H9 (cell line): ENCODE data around the gene DNAJC1. TPM values are rescaled to one million over a fixed set of nuclear protein-coding genes. Genes with fewer than 3 reads are reported as not detected.

Source experiments
- DNase-seq: peaks from one replicate; pipeline ENCODE4 v3.0.0-alpha.2; 2017
- H2AFZ ChIP-seq: one replicate; pipeline ENCODE4 v1.6.1; 2013; ENCODE audit warnings: mild to moderate bottlenecking, low read length, control low read depth, moderate library complexity
- H2AK5ac ChIP-seq: 2 replicates; pipeline ENCODE4 v1.6.1; 2013; ENCODE audit warnings: low read length, control low read depth, mixed read lengths; ENCODE audit not compliant: insufficient read length
- H2BK120ac ChIP-seq: one replicate; pipeline ENCODE4 v1.6.1; 2013; ENCODE audit warnings: low read depth, mild to moderate bottlenecking, low read length, control low read depth, inconsistent platforms; ENCODE audit not compliant: poor library complexity, severe bottlenecking
- H2BK12ac ChIP-seq: 2 replicates; pipeline ENCODE4 v1.6.1; 2013; ENCODE audit warnings: low read length, control low read depth, mixed read lengths, low read depth; ENCODE audit not compliant: insufficient read length
- H2BK15ac ChIP-seq: 2 replicates; pipeline ENCODE4 v1.6.1; 2013; ENCODE audit warnings: low read depth, low read length, control low read depth
- H2BK20ac ChIP-seq: one replicate; pipeline ENCODE4 v1.6.1; 2013; ENCODE audit warnings: low read depth, mild to moderate bottlenecking, low read length, control low read depth, inconsistent platforms; ENCODE audit not compliant: poor library complexity, severe bottlenecking
- H2BK5ac ChIP-seq: 2 replicates; pipeline ENCODE4 v1.6.1; 2013; ENCODE audit warnings: low read length, control low read depth, mixed read lengths; ENCODE audit not compliant: insufficient read length
- H3K14ac ChIP-seq: 2 replicates; pipeline ENCODE4 v1.6.1; 2013; ENCODE audit warnings: low read length, control low read depth; ENCODE audit not compliant: insufficient read depth
- H3K18ac ChIP-seq: 2 replicates; pipeline ENCODE4 v1.6.1; 2013; ENCODE audit warnings: low read depth, mild to moderate bottlenecking, mixed read lengths, low read length, control low read depth; ENCODE audit not compliant: insufficient read length
- H3K23ac ChIP-seq: 2 replicates; pipeline ENCODE4 v1.6.1; 2013; ENCODE audit warnings: low read length, control low read depth, mixed read lengths, low read depth; ENCODE audit not compliant: insufficient read length
- H3K23me2 ChIP-seq: 2 replicates; pipeline ENCODE4 v1.6.1; 2013; ENCODE audit warnings: low read depth, mild to moderate bottlenecking, mixed read lengths, low read length, control low read depth; ENCODE audit not compliant: insufficient read length, poor library complexity, severe bottlenecking
- H3K27ac ChIP-seq: 2 replicates; pipeline ENCODE4 v1.5.1; 2013; ENCODE audit warnings: low read length, control low read depth, mixed read lengths, low read depth; ENCODE audit not compliant: insufficient read length
- H3K27me3 ChIP-seq: 2 replicates; pipeline ENCODE4 v1.6.1; 2013; ENCODE audit warnings: low read length, control low read depth, inconsistent platforms; ENCODE audit not compliant: insufficient read depth
- H3K4ac ChIP-seq: 2 replicates; pipeline ENCODE4 v1.6.1; 2013; ENCODE audit warnings: low read depth, mild to moderate bottlenecking, control low read depth, inconsistent platforms, low read length, moderate library complexity
- H3K4me1 ChIP-seq: 2 replicates; pipeline ENCODE4 v1.6.1; 2013; ENCODE audit warnings: low read length, control low read depth, inconsistent platforms; ENCODE audit not compliant: insufficient read depth
- H3K4me2 ChIP-seq: 2 replicates; pipeline ENCODE4 v1.6.1; 2013; ENCODE audit warnings: low read length, control low read depth, mixed read lengths; ENCODE audit not compliant: insufficient read length, insufficient read depth
- H3K56ac ChIP-seq: 2 replicates; pipeline ENCODE4 v1.6.1; 2013; ENCODE audit warnings: low read depth, mild to moderate bottlenecking, mixed read lengths, low read length, control low read depth; ENCODE audit not compliant: insufficient read length
- H3K79me1 ChIP-seq: 2 replicates; pipeline ENCODE4 v1.6.1; 2013; ENCODE audit warnings: low read depth, mild to moderate bottlenecking, moderate library complexity, low read length, control low read depth, inconsistent platforms; ENCODE audit not compliant: insufficient read depth, poor library complexity, severe bottlenecking
- H3K79me2 ChIP-seq: 2 replicates; pipeline ENCODE4 v1.6.1; 2013; ENCODE audit warnings: low read length, control low read depth, inconsistent platforms; ENCODE audit not compliant: insufficient read depth
- H3K9ac ChIP-seq: 2 replicates; pipeline ENCODE4 v1.6.1; 2013; ENCODE audit warnings: low read length, control low read depth, mixed read lengths; ENCODE audit not compliant: insufficient read length; ENCODE audit errors: extremely low read depth
- H3K9me3 ChIP-seq: one replicate; pipeline ENCODE4 v1.6.1; 2013; ENCODE audit warnings: low read depth, low read length, inconsistent platforms; ENCODE audit not compliant: control insufficient read depth
- H3T11ph ChIP-seq: one replicate; pipeline ENCODE4 v1.6.1; 2013; ENCODE audit warnings: mild to moderate bottlenecking, low read length, control low read depth, inconsistent platforms
- H4K20me1 ChIP-seq: one replicate; pipeline ENCODE4 v1.6.1; 2013; ENCODE audit not compliant: control insufficient read depth, insufficient read length, insufficient read depth
- H4K5ac ChIP-seq: 2 replicates; pipeline ENCODE4 v1.6.1; 2013; ENCODE audit warnings: low read depth, mild to moderate bottlenecking, mixed read lengths, low read length, control low read depth; ENCODE audit not compliant: insufficient read length
- H4K8ac ChIP-seq: replicated peaks from 2 replicates; pipeline ENCODE4 v1.6.1; 2013; ENCODE audit warnings: low read length, control low read depth, mixed read lengths, low read depth; ENCODE audit not compliant: insufficient read length
- H4K91ac ChIP-seq: 2 replicates; pipeline ENCODE4 v1.6.1; 2013; ENCODE audit warnings: low read depth, mild to moderate bottlenecking, moderate library complexity, mixed read lengths, low read length, control low read depth; ENCODE audit not compliant: insufficient read length
- H3K27ac Mint-ChIP-seq, 3 experiments: 2 replicates in 2 of 3; 3 replicates in 1 of 3; pipeline ENCODE4 v1.8.0; 2020 to 2021; ENCODE audit warnings: mixed read lengths in 3 of 3, mild to moderate bottlenecking in 1 of 3, moderate library complexity in 1 of 3
- H3K27me3 Mint-ChIP-seq: 2 replicates; pipeline ENCODE4 v1.8.0; 2021; ENCODE audit warnings: low read depth, mild to moderate bottlenecking, moderate library complexity, mixed read lengths
- H3K36me3 Mint-ChIP-seq, 3 experiments: 2 replicates in 2 of 3; 3 replicates in 1 of 3; pipeline ENCODE4 v1.8.0; 2020 to 2021; ENCODE audit warnings: low read depth in 3 of 3, mixed read lengths in 3 of 3; ENCODE audit not compliant: insufficient read depth in 1 of 3
- H3K4me1 Mint-ChIP-seq, 2 experiments: 2 replicates each; pipeline ENCODE4 v1.8.0; 2020; ENCODE audit warnings: mixed read lengths in 2 of 2
- H3K4me3 Mint-ChIP-seq, 2 experiments: 2 replicates in 1 of 2; 3 replicates in 1 of 2; pipeline ENCODE4 v1.8.0; 2020 to 2021; ENCODE audit warnings: mild to moderate bottlenecking in 2 of 2, mixed read lengths in 2 of 2, moderate library complexity in 1 of 2
- H3K9me3 Mint-ChIP-seq, 2 experiments: 2 replicates in 1 of 2; 3 replicates in 1 of 2; pipeline ENCODE4 v1.8.0; 2020; ENCODE audit warnings: mild to moderate bottlenecking in 2 of 2, mixed read lengths in 2 of 2, moderate library complexity in 1 of 2
- WGBS: extraction: QIAGEN DNeasy Blood & Tissue Kit; methylation state at CpG from one replicate; pipeline ENCODE4 v1.1.7; 2013; ENCODE audit warnings: missing lambda C conversion rate, low lambda C conversion rate, mixed read lengths; ENCODE audit not compliant: insufficient read length; ENCODE audit errors: extremely low coverage; 5-methylcytosine and 5-hydroxymethylcytosine counted together
- total RNA-seq: library from RNA; stranded (reverse); gene quantifications from 2 replicates; pipeline ENCODE4 v1.2.1, GENCODE V29; 2021
- TF ChIP-seq, protein P1 (sequence below): fragments of 200-600 bp; sonication (generic); conservative IDR thresholded peaks from 3 replicates; pipeline ENCODE4 v1.8.0; 2021; ENCODE audit warnings: antibody characterized with exemption, mild to moderate bottlenecking

DNAJC1 gene
- total RNA-seq, 1 experiment from 2014 or later, result 11.2 TPM

GRCh38 chr10:21904930-21905329 lies 98.6 kb downstream of the DNAJC1 start:
- no peaks in the 10 kb centered on the region for H3K4me1 ChIP-seq

More at GRCh38 chr10:21904930-21905329, 98.6 kb downstream of the DNAJC1 start:
- Histone ChIP-seq H3K27me3 (no peaks in the 10 kb centered on the region), H4K20me1 (no peaks in the 10 kb centered on the region), H2BK15ac (no peak overlapping the region), H3K4ac (no peak overlapping the region), H3K9me3 (no peaks in the 10 kb centered on the region), H3K23me2 (no peaks in the 10 kb centered on the region), H4K8ac (no peak overlapping the region), H3K56ac (no peak overlapping the region), H3K79me2 (no peaks in the 10 kb centered on the region), H2BK120ac (no peak overlapping the region), H2BK5ac (no peak overlapping the region), H3K27ac (no peak overlapping the region), H3K79me1 (no peaks in the 10 kb centered on the region), H2BK12ac (no peak overlapping the region), H3K23ac (no peak overlapping the region), H4K5ac (no peak overlapping the region), H2BK20ac (no peak overlapping the region), H3T11ph (no peak overlapping the region), H3K14ac (no peak overlapping the region), H4K91ac (no peak overlapping the region), H3K9ac (no peak overlapping the region), H2AK5ac (no peak overlapping the region), H2AFZ (no peak overlapping the region), H3K18ac (no peak overlapping the region), H3K4me2 (no peak overlapping the region)
- H3K4me3 Mint-ChIP-seq, result no peak overlapping the region
- no CpG with 5 or more reads among the region's 2 CpGs for WGBS
- H3K4me1 Mint-ChIP-seq, result no peaks in the 10 kb centered on the region
- TF ChIP-seq, protein P1, sequence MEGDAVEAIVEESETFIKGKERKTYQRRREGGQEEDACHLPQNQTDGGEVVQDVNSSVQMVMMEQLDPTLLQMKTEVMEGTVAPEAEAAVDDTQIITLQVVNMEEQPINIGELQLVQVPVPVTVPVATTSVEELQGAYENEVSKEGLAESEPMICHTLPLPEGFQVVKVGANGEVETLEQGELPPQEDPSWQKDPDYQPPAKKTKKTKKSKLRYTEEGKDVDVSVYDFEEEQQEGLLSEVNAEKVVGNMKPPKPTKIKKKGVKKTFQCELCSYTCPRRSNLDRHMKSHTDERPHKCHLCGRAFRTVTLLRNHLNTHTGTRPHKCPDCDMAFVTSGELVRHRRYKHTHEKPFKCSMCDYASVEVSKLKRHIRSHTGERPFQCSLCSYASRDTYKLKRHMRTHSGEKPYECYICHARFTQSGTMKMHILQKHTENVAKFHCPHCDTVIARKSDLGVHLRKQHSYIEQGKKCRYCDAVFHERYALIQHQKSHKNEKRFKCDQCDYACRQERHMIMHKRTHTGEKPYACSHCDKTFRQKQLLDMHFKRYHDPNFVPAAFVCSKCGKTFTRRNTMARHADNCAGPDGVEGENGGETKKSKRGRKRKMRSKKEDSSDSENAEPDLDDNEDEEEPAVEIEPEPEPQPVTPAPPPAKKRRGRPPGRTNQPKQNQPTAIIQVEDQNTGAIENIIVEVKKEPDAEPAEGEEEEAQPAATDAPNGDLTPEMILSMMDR, result no peak
- H3K9me3 Mint-ChIP-seq, result no peaks in the 10 kb centered on the region
- H3K27me3 Mint-ChIP-seq, result no peaks in the 10 kb centered on the region
- H3K27ac Mint-ChIP-seq, result no peak overlapping the region
- peaks cover 0 to 2% (median 0%) of the 10 kb centered on the region in 3 experiments; a peak in 2 of 7 replicates for H3K36me3 Mint-ChIP-seq
- no peak for DNase-seq
